SH-SY5Y (cell line): ENCODE results near the gene PREX1.

Experiments
- GATA2 ChIP-seq: IDR thresholded peaks from 2 replicates; pipeline ENCODE4 v1.6.1; 2011; ENCODE audit warnings: mild to moderate bottlenecking, low read depth, low read length
- GATA3 ChIP-seq: IDR thresholded peaks from 2 replicates; pipeline ENCODE4 v1.6.1; 2011; ENCODE audit warnings: low read depth, mild to moderate bottlenecking, low read length, moderate library complexity

GRCh38 chr20:48626938-48627736 is 200.7 kb downstream of the PREX1 start:
- TF ChIP-seq GATA2 (no peak), GATA3 (no peak)
